Neural cell (in vitro differentiated cells): Measurements from ENCODE around the gene SH3BP4. TPM values are rescaled to one million over a fixed set of nuclear protein-coding genes. Genes with fewer than 3 reads are reported as not detected.

Source experiments
- H2AFZ ChIP-seq: fragments of 200-600, 300-800 bp; sonication (generic), shearing (Covaris generic); 2 replicates; pipeline ENCODE4 v1.6.0; 2014; ENCODE audit warnings: low read depth, mild to moderate bottlenecking, antibody characterized with exemption, low read length, moderate library complexity
- H3F3A ChIP-seq: fragments of 200-600 bp; shearing (Covaris generic); 2 replicates; pipeline ENCODE4 v1.6.1; 2016; ENCODE audit warnings: mild to moderate bottlenecking, moderate library complexity, mixed read lengths, antibody characterized with exemption, low read length; ENCODE audit not compliant: insufficient read depth, poor library complexity, severe bottlenecking
- H3K27ac ChIP-seq: fragments of 200-600, 300-800 bp; sonication (generic), shearing (Covaris generic); 2 replicates; pipeline ENCODE4 v1.5.1; 2014; ENCODE audit warnings: mild to moderate bottlenecking, low read length, moderate library complexity
- H3K27me3 ChIP-seq: fragments of 300-800, 200-600 bp; sonication (generic), shearing (Covaris generic); 2 replicates; pipeline ENCODE4 v1.6.0; 2014; ENCODE audit warnings: mild to moderate bottlenecking, low read depth, low read length, moderate library complexity; ENCODE audit not compliant: insufficient read depth
- H3K36me3 ChIP-seq: fragments of 300-800, 200-600 bp; sonication (generic), shearing (Covaris generic); 2 replicates; pipeline ENCODE4 v1.5.1; 2014; ENCODE audit warnings: mild to moderate bottlenecking, antibody characterized with exemption, low read length, moderate library complexity; ENCODE audit not compliant: insufficient read depth
- H3K4me2 ChIP-seq: fragments of 300-800, 200-600 bp; sonication (generic), shearing (Covaris generic); 2 replicates; pipeline ENCODE4 v1.6.0; 2014; ENCODE audit warnings: mild to moderate bottlenecking, low read length
- H3K4me3 ChIP-seq: fragments of 300-800, 200-600 bp; sonication (generic), shearing (Covaris generic); 2 replicates; pipeline ENCODE4 v1.5.1; 2014; ENCODE audit warnings: mild to moderate bottlenecking, low read length, moderate library complexity
- H3K79me2 ChIP-seq: fragments of 200-600 bp; shearing (Covaris generic); replicated peaks from 2 replicates; pipeline ENCODE4 v1.6.0; 2014; ENCODE audit warnings: mild to moderate bottlenecking, low read length, moderate library complexity; ENCODE audit not compliant: insufficient read depth
- H3K9ac ChIP-seq: fragments of 300-800, 200-600 bp; sonication (generic), shearing (Covaris generic); 2 replicates; pipeline ENCODE4 v1.6.1; 2016; ENCODE audit warnings: mild to moderate bottlenecking, low read length, mixed read lengths
- H3K9me2 ChIP-seq: fragments of 200-600 bp; shearing (Covaris generic); 2 replicates; pipeline ENCODE4 v1.6.1; 2016; ENCODE audit warnings: mild to moderate bottlenecking, low read length, mixed read lengths; ENCODE audit not compliant: insufficient read depth
- H3K9me3 ChIP-seq: fragments of 200-600, 300-800 bp; sonication (generic), shearing (Covaris generic); 2 replicates; pipeline ENCODE4 v1.6.1; 2016; ENCODE audit warnings: mild to moderate bottlenecking, mixed run types, low read length, moderate library complexity, mixed read lengths
- H4K20me1 ChIP-seq: fragments of 200-600 bp; shearing (Covaris generic); 2 replicates; pipeline ENCODE4 v1.6.1; 2016; ENCODE audit warnings: mild to moderate bottlenecking, mixed run types; ENCODE audit not compliant: insufficient read depth
- EP300 ChIP-seq: fragments of 450-650 bp; conservative IDR thresholded peaks from 2 replicates; pipeline ENCODE4 v1.6.1; 2014; ENCODE audit warnings: antibody characterized with exemption, mild to moderate bottlenecking, moderate library complexity; ENCODE audit not compliant: poor library complexity, severe bottlenecking
- EZH2 ChIP-seq: fragments of 200-600, 300-800 bp; shearing (Covaris generic), sonication (generic); IDR thresholded peaks from 2 replicates; pipeline ENCODE4 v1.6.1; 2014; ENCODE audit warnings: antibody characterized with exemption, low read length, borderline replicate concordance, mild to moderate bottlenecking; ENCODE audit not compliant: insufficient read depth, poor library complexity, severe bottlenecking
- MXI1 ChIP-seq: fragments of 450-650 bp; conservative IDR thresholded peaks from 2 replicates; pipeline ENCODE4 v1.6.1; 2014; ENCODE audit warnings: antibody characterized with exemption, mild to moderate bottlenecking; ENCODE audit not compliant: poor library complexity, severe bottlenecking
- POLR2AphosphoS5 ChIP-seq: IDR thresholded peaks from 2 replicates; pipeline ENCODE4 v1.6.1; 2012
- RAD21 ChIP-seq: fragments of 450-650 bp; conservative IDR thresholded peaks from 2 replicates; pipeline ENCODE4 v1.6.1; 2014; ENCODE audit warnings: antibody characterized with exemption, mild to moderate bottlenecking, moderate library complexity
- REST ChIP-seq: IDR thresholded peaks from 2 replicates; pipeline ENCODE4 v1.6.1; 2012; ENCODE audit warnings: borderline replicate concordance
- SMC3 ChIP-seq: fragments of 450-650 bp; conservative IDR thresholded peaks from 2 replicates; pipeline ENCODE4 v1.6.1; 2014; ENCODE audit warnings: antibody characterized with exemption, mild to moderate bottlenecking, moderate library complexity; ENCODE audit not compliant: poor library complexity
- TAF1 ChIP-seq: IDR thresholded peaks from 2 replicates; pipeline ENCODE4 v1.6.1; 2012; ENCODE audit warnings: low read depth
- polyA plus RNA-seq: library from polyadenylated mRNA; depleted of rRNA; stranded (reverse); fragments of >200 nt; gene quantifications from 2 replicates; pipeline ENCODE4 v1.2.3, GENCODE V29; 2014
- TF ChIP-seq, protein P1 (sequence below): fragments of 450-650 bp; IDR thresholded peaks from 2 replicates; pipeline ENCODE4 v1.5.1; 2014; ENCODE audit warnings: antibody characterized with exemption, mild to moderate bottlenecking, moderate library complexity; ENCODE audit not compliant: poor library complexity, severe bottlenecking

SH3BP4 gene
- polyA plus RNA-seq, 1 donor from 2014 or later = 3.3 TPM

DNA sequence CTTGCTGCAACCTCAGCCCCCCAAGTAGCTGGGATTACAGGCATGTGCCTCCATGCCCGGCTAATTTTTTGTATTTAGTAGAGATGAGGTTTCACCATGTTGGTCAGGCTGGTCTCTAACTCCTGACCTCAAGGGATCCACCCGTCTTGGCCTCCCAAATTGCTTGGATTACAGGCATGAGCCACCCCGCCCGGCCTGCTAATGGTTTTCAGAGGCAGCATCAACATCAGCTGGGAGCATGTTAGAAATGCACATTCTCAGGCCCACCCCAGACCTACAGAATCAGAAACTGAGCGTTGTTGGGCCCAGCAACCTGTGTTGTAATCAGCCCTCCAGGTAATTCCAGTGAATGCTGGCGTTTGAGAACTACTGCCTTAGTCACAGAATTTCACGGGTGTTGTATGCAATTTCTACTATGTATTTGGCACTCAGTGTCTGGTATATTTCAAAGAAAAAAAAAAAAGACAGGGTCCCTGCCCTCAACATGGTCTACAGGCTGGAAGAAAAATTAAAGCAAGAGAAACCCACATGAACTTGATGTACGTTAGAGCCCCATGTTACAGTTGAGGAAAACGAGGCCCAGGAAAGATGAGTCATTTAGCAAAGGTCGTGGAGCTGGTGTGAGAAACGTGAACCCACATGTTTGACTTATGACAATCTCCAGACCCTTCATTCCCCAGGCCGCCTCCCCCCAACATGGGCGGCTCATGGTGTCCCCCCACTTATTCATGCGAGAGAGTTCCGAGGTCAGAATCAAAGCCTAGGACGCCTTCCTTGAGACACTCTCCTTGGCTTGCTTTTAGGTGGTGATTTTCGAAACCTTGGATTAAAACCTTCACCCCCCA is 35.3 kb downstream of the SH3BP4 start:
- Histone ChIP-seq H3K4me2 (no peak overlapping the region), H3K4me3 (no peak overlapping the region), H3K79me2 (peaks cover 51% of the 10 kb centered on the region), H3K27me3 (no peaks in the 10 kb centered on the region), H4K20me1 (no peaks in the 10 kb centered on the region), H3F3A (no peaks in the 10 kb centered on the region), H3K9me2 (no peaks in the 10 kb centered on the region), H3K27ac (no peak overlapping the region), H3K36me3 (no peaks in the 10 kb centered on the region), H3K9ac (no peak overlapping the region), H2AFZ (no peak overlapping the region), H3K9me3 (no peaks in the 10 kb centered on the region)
- TF ChIP-seq EZH2 (no peak), POLR2AphosphoS5 (no peak), TAF1 (no peak), EP300 (no peak), SMC3 (no peak), MXI1 (no peak), RAD21 (no peak), REST (no peak)
- TF ChIP-seq, protein P1, sequence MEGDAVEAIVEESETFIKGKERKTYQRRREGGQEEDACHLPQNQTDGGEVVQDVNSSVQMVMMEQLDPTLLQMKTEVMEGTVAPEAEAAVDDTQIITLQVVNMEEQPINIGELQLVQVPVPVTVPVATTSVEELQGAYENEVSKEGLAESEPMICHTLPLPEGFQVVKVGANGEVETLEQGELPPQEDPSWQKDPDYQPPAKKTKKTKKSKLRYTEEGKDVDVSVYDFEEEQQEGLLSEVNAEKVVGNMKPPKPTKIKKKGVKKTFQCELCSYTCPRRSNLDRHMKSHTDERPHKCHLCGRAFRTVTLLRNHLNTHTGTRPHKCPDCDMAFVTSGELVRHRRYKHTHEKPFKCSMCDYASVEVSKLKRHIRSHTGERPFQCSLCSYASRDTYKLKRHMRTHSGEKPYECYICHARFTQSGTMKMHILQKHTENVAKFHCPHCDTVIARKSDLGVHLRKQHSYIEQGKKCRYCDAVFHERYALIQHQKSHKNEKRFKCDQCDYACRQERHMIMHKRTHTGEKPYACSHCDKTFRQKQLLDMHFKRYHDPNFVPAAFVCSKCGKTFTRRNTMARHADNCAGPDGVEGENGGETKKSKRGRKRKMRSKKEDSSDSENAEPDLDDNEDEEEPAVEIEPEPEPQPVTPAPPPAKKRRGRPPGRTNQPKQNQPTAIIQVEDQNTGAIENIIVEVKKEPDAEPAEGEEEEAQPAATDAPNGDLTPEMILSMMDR = no peak

DNA sequence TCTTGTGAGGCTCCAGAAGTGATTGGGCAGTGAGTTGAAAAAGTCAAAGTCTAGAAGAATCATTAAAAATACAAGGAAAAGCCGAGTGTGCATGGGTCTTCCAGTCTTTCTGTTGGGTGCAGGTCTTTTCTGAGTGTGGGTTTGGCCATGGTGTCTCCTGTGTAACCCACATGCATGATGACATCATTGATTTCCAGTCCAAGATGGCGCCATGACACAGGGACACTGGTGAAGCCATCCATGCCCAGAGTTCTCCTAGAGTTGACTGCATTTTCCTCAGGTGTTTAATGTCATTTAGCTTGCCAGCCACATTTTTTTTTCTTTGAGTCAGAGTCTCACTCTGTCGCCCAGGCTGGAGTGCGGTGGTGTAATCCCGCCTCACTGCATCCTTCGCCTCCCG is 35.9 kb downstream of the SH3BP4 start:
- Histone ChIP-seq H3K79me2 (peaks cover 52% of the 10 kb centered on the region), H4K20me1 (no peaks in the 10 kb centered on the region), H3K9me2 (no peaks in the 10 kb centered on the region), H3K27ac (no peak overlapping the region), H3K27me3 (no peaks in the 10 kb centered on the region), H3F3A (no peaks in the 10 kb centered on the region), H3K36me3 (no peaks in the 10 kb centered on the region), H3K4me2 (no peak overlapping the region), H3K9ac (no peak overlapping the region), H2AFZ (no peak overlapping the region), H3K9me3 (no peaks in the 10 kb centered on the region), H3K4me3 (no peak overlapping the region)
- TF ChIP-seq TAF1 = no peak
- TF ChIP-seq EZH2 = no peak
- TF ChIP-seq RAD21 = no peak
- TF ChIP-seq REST = no peak
- no peak for TF ChIP-seq EP300
- TF ChIP-seq POLR2AphosphoS5 = no peak
- no peak for TF ChIP-seq SMC3
- TF ChIP-seq, protein P1 = no peak
- TF ChIP-seq MXI1 = no peak
